Renal cortical epithelial cell (primary cell): ENCODE results near the gene HFE. TPM values are rescaled to one million over a fixed set of nuclear protein-coding genes. Genes with fewer than 3 reads are reported as not detected.
"Not testable (repeated sequence)": the region's sequence is repeated elsewhere in the genome, so short reads cannot be mapped to it uniquely, and the experiment has no call there.

Source experiments
- DNase-seq: peaks from one replicate; pipeline ENCODE4 v3.0.0-alpha.2; 2011; ENCODE audit warnings: low read depth
- total RNA-seq: library from RNA; depleted of rRNA; stranded (reverse); fragments of >200 nt; gene quantifications from 2 replicates; pipeline ENCODE4 v1.2.3, GENCODE V29; 2014

HFE gene
- 7.6 and 14.7 TPM in 2 replicates for total RNA-seq

GRCh38 chr6:26087284-26088115 is at the start of gene HFE:
TSS of gene HFE (plus strand) at chr6:26087429. CDS start at chr6:26087441, 12 bp downstream.
- DNase-seq = peak; percentile 63

GRCh38 chr6:26041946-26042345 is 45.3 kb upstream of the HFE start:
- no peak for DNase-seq

GRCh38 chr6:26043384-26044139 is 43.7 kb upstream of the HFE start:
- DNase-seq = peak; percentile 99

- DNase-seq = no peak
Measured at GRCh38 chr6:26044140-26045064, 42.8 kb upstream of the HFE start.

GRCh38 chr6:26045065-26045927 is 41.9 kb upstream of the HFE start:
- DNase-seq = peak; percentile 96

GRCh38 chr6:26045928-26046368 is 41.3 kb upstream of the HFE start:
- no peak for DNase-seq

- not testable (repeated sequence) for DNase-seq
Measured at GRCh38 chr6:26047329-26047728, 39.9 kb upstream of the HFE start.

GRCh38 chr6:26048590-26048989 is 38.6 kb upstream of the HFE start:
- no peak for DNase-seq

GRCh38 chr6:26051665-26052310 is 35.4 kb upstream of the HFE start:
- no peak for DNase-seq

GRCh38 chr6:26052762-26053250 is 34.4 kb upstream of the HFE start:
- DNase-seq = not testable (repeated sequence)

- no peak for DNase-seq
Measured at GRCh38 chr6:26053992-26054780, 33.0 kb upstream of the HFE start.

- DNase-seq = peak; percentile 99
Measured at GRCh38 chr6:26054781-26055718, 32.2 kb upstream of the HFE start.

- peak; percentile 81 for DNase-seq
Measured at GRCh38 chr6:26055719-26056582, 31.3 kb upstream of the HFE start.

GRCh38 chr6:26056583-26057350 is 30.5 kb upstream of the HFE start:
- DNase-seq = no peak

GRCh38 chr6:26057899-26058298 is 29.3 kb upstream of the HFE start:
- no peak for DNase-seq

GRCh38 chr6:26058477-26059033 is 28.7 kb upstream of the HFE start:
- DNase-seq = not testable (repeated sequence)
